DND-41 (cell line): ENCODE measurements around the gene SIGLEC8.

ENCODE experiments used
- CTCF ChIP-seq: IDR thresholded peaks from 2 replicates; pipeline ENCODE4 v1.5.1; 2012; ENCODE audit warnings: borderline replicate concordance, low read length, moderate library complexity, mild to moderate bottlenecking; ENCODE audit not compliant: poor library complexity, severe bottlenecking; ENCODE audit errors: extremely low read depth
- EZH2 ChIP-seq: IDR thresholded peaks from 3 replicates; pipeline ENCODE4 v1.6.1; 2012; ENCODE audit warnings: borderline replicate concordance, low read depth, mild to moderate bottlenecking, moderate library complexity, low read length, inconsistent platforms; ENCODE audit not compliant: severe bottlenecking

- TF ChIP-seq EZH2 (no peak), CTCF (no peak)
Observed at GRCh38 chr19:51503286-51503817, 45.1 kb upstream of the SIGLEC8 start.
